A673 (cell line): ENCODE data around the gene DOCK10. TPM values are rescaled to one million over a fixed set of nuclear protein-coding genes. Genes with fewer than 3 reads are reported as not detected.

Source experiments
- BruUV-seq: library from RNA; stranded (reverse); fragments of 400-500 nt; replicated peaks from 2 replicates; lab custom pipeline; 2021; lab: Mats Ljungman, UMichigan
- CTCF ChIA-PET: fragments of 300-600 bp; sonication (Branson Sonifier 250); formaldehyde crosslinking; loops from one replicate; lab custom pipeline; 2022; ENCODE audit warnings: antibody characterized with exemption; lab: Charles Lee
- POLR2A ChIA-PET: fragments of 300-600 bp; sonication (Branson Sonifier 250); formaldehyde crosslinking; loops from one replicate; lab custom pipeline; 2022; ENCODE audit warnings: antibody characterized with exemption; ENCODE audit not compliant: low non-redundant PET; lab: Charles Lee
- DNase-seq: peaks from one replicate; pipeline ENCODE4 v3.0.0-alpha.2; 2015; ENCODE audit warnings: low spot score
- H3K27ac ChIP-seq: fragments of 200-600 bp; sonication (generic); 2 replicates; pipeline ENCODE4 v1.5.1; 2016; ENCODE audit warnings: mixed run types, low read depth, mild to moderate bottlenecking, mixed read lengths, antibody characterized with exemption, low read length; ENCODE audit not compliant: poor library complexity, severe bottlenecking
- H3K27me3 ChIP-seq: fragments of 200-600 bp; sonication (generic); replicated peaks from 2 replicates; pipeline ENCODE4 v1.6.1; 2017; ENCODE audit warnings: mixed run types, low read depth, mild to moderate bottlenecking, mixed read lengths, antibody characterized with exemption, low read length; ENCODE audit not compliant: insufficient read depth, poor library complexity
- H3K36me3 ChIP-seq: fragments of 200-600 bp; sonication (generic); 2 replicates; pipeline ENCODE4 v1.6.1; 2016; ENCODE audit warnings: mixed run types, mild to moderate bottlenecking, mixed read lengths, antibody characterized with exemption, low read length; ENCODE audit not compliant: insufficient read depth, poor library complexity, severe bottlenecking
- H3K4me1 ChIP-seq: fragments of 200-600 bp; sonication (generic); 2 replicates; pipeline ENCODE4 v1.6.1; 2017; ENCODE audit warnings: mixed run types, mild to moderate bottlenecking, mixed read lengths, antibody characterized with exemption, low read length; ENCODE audit not compliant: insufficient read depth, poor library complexity, severe bottlenecking
- H3K4me3 ChIP-seq: fragments of 200-600 bp; sonication (generic); 2 replicates; pipeline ENCODE4 v1.5.1; 2016; ENCODE audit warnings: low read depth, mixed run types, mild to moderate bottlenecking, mixed read lengths, low read length; ENCODE audit not compliant: poor library complexity, severe bottlenecking
- H3K9me3 ChIP-seq: fragments of 200-600 bp; sonication (generic); 2 replicates; pipeline ENCODE4 v1.6.1; 2016; ENCODE audit warnings: mixed run types, low read depth, mild to moderate bottlenecking, mixed read lengths, antibody characterized with exemption, low read length; ENCODE audit not compliant: poor library complexity, severe bottlenecking
- CTCF ChIP-seq: fragments of 300-800, 200-600 bp; sonication (generic); conservative IDR thresholded peaks from 2 replicates; pipeline ENCODE4 v1.5.1; 2017; ENCODE audit warnings: low read depth, mild to moderate bottlenecking, antibody characterized with exemption, low read length, moderate library complexity, mixed read lengths
- EZH2 ChIP-seq: fragments of 200-600 bp; sonication (generic); IDR thresholded peaks from 2 replicates; pipeline ENCODE4 v1.6.1; 2017; ENCODE audit warnings: borderline replicate concordance, low read depth, mild to moderate bottlenecking, mixed read lengths, antibody characterized with exemption, low read length; ENCODE audit not compliant: poor library complexity, severe bottlenecking
- intact Hi-C: fragments of 100-400 bp; cut with micrococcal nuclease; formaldehyde crosslinking; loops from one replicate; pipeline ENCODE4 v1.10.0; 2022; ENCODE audit not compliant: unreplicated experiment
- total RNA-seq: library from RNA; stranded (reverse); gene quantifications from 2 replicates; pipeline ENCODE4 v1.2.3, GENCODE V29; 2021

DOCK10 gene
- total RNA-seq, 1 experiment from 2014 or later = 5.1 TPM

- H3K4me1 ChIP-seq = no peaks in the 10 kb centered on the region
- POLR2A ChIA-PET = no interaction called here
- no peaks in the 10 kb centered on the region for H3K36me3 ChIP-seq
- H3K27ac ChIP-seq = no peak overlapping the region
- intact Hi-C loops = loop anchor here (5.0 to 10.0 kb wide), 3 partner anchors 130 to 420 kb away; no protein-coding TSS in a partner anchor
- H3K27me3 ChIP-seq = no peaks in the 10 kb centered on the region
- TF ChIP-seq CTCF (no peak), EZH2 (no peak)
- CTCF ChIA-PET = interaction anchor here (0.6 kb wide), 1 partner anchor 908 kb away, joined by 7 read pairs; no protein-coding TSS in a partner anchor
- no peak overlapping the region for H3K4me3 ChIP-seq
- no peak for DNase-seq
- no peaks in the 10 kb centered on the region for H3K9me3 ChIP-seq
- BruUV-seq = no TSS peak
These were observed 265.3 kb downstream of the DOCK10 start for GRCh38 chr2:224776795-224777558.

- H3K36me3 ChIP-seq = no peaks in the 10 kb centered on the region
- H3K9me3 ChIP-seq = no peaks in the 10 kb centered on the region
- CTCF ChIA-PET = no interaction called here
- no peaks in the 10 kb centered on the region for H3K4me1 ChIP-seq
- no peak for TF ChIP-seq EZH2
- no peak for TF ChIP-seq CTCF
- H3K4me3 ChIP-seq = no peak overlapping the region
- POLR2A ChIA-PET = no interaction called here
- H3K27me3 ChIP-seq = no peaks in the 10 kb centered on the region
- intact Hi-C loops = loop anchor here (5.0 to 10.0 kb wide), 3 partner anchors 128 to 418 kb away; no protein-coding TSS in a partner anchor
- no peak overlapping the region for H3K27ac ChIP-seq
- DNase-seq = no peak
- no TSS peak for BruUV-seq
These were observed 266.6 kb downstream of the DOCK10 start for GRCh38 chr2:224775647-224776046.

GRCh38 chr2:224774735-224775134 is 267.5 kb downstream of the DOCK10 start:
- H3K27me3 ChIP-seq = no peaks in the 10 kb centered on the region
- POLR2A ChIA-PET = no interaction called here
- BruUV-seq = no TSS peak
- CTCF ChIA-PET = no interaction called here
- intact Hi-C loops = loop anchor here (5.0 to 10.0 kb wide), 3 partner anchors 127 to 417 kb away; no protein-coding TSS in a partner anchor
- no peaks in the 10 kb centered on the region for H3K4me1 ChIP-seq
- H3K4me3 ChIP-seq = no peak overlapping the region
- no peaks in the 10 kb centered on the region for H3K9me3 ChIP-seq
- H3K36me3 ChIP-seq = no peaks in the 10 kb centered on the region
- H3K27ac ChIP-seq = no peak overlapping the region
- no peak for TF ChIP-seq EZH2
- no peak for TF ChIP-seq CTCF
- DNase-seq = no peak
